Urothelium cell line (cell line): ENCODE measurements around the gene KCNH8.

Experiments used
- DNase-seq: peaks from one replicate; pipeline ENCODE4 v3.0.0; 2011; ENCODE audit warnings: low spot score, mixed read lengths
- FAIRE-seq: peaks from 2 replicates; lab custom pipeline; 2011; peaks lifted over from hg19 to GRCh38; lab: Jason Lieb, UNC

KCNH8 gene

DNA sequence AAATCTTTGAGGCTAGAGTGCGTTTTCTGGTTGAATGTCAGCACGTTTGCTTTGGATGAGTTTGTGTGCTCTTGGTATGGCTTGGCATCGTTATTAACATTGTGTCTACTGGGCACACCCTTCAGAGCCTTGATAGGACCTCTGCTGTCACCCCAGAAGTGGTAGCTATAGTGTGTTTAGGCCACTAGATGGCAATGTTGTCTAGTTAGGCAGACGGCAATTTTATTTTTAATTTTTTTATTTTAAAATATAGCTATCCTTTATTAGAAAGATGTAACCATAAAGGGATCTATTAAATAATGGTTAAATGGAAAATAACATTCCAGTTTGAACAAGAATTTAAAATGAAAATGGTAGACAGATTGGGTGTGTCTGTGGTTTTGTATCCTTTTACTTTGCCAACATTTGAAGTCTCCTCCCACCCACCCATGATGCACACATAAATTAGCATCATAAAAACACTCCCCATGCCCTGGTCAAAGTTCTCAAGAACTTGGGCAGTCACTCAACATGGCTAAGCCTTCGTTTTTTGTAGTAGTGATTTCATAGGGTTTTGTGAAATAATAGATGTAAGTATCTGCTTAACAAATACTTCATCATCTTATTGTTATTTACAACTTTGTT, 200.7 kb downstream of the KCNH8 start:
- DNase-seq (peak; percentile 53), FAIRE-seq (no peak)

DNA sequence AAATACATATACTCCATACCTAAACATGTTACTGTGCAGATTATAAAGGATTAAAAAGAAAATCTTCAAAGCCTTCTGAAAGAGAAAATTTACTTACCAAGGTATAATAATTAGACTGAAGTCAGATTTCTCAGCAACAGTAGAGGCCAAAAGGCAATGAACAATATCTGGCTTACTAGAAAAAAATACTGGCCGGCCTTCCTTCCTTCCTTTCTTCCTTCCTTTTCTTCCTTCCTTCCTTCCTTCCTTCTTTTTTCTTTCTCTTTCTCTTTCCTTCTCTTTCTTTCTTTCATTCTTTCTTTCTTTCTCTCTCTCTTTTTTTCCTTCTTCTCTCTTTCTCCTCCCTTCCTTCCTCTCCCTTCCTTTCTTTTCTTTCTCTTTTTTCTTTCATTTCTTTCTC, 209.6 kb downstream of the KCNH8 start:
- FAIRE-seq (no peak), DNase-seq (no peak)

DNA sequence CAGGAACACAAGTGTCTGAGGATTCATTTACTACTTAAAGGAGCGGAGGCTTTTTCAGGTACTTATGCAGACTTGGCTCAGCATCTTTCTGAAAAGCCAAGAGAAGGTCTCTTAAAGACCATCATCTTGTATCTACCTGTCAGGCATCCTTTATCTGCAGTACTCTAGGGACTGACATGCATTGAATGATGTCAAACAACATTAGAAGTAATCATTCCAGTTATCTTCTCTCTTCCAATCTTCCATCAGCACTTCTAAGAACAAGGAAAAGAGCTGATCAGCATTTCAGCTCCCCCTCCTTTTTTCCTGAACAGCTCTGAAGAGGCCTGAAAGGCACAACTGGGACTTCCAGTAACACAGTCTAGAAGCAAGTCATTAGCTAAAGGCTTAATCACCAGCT, 214.8 kb downstream of the KCNH8 start:
- DNase-seq (no peak), FAIRE-seq (no peak)

DNA sequence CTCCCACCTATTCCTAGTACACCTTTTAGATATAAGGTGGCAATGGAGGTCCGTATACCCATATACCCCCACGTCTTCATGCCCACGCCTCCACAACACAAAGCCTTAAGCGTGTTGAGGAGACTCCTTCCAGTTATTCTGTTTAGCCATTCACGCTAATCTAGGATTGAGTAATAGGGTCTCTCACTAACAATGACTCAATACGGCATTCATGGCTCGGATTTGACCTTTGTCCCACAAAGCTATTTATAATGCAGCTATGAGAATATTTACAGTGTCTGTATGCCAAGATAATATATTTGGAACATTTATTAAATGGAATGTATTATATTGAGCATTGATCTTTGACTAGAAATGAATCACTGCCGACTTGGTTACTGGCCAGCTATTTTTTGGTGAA, 215.8 kb downstream of the KCNH8 start:
- FAIRE-seq (no peak), DNase-seq (no peak)

DNA sequence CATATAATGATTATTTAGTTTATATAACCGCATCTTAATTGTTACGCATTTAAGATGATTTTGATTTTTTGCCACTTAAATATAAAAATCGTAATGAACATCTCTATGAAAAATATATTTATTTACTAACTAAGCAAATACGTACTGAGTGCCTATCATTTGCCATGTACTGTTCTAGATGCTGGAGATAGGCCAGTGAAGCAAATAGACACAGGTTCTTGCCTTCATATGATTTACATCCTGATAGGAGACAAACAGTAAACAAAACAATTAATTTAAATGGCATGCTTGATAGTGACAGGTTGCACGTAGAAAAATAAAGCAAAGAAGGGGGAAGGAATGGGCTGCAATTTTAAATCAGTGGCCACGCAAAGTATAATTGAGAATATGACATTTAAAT, 217.2 kb downstream of the KCNH8 start:
- FAIRE-seq (no peak), DNase-seq (no peak)

DNA sequence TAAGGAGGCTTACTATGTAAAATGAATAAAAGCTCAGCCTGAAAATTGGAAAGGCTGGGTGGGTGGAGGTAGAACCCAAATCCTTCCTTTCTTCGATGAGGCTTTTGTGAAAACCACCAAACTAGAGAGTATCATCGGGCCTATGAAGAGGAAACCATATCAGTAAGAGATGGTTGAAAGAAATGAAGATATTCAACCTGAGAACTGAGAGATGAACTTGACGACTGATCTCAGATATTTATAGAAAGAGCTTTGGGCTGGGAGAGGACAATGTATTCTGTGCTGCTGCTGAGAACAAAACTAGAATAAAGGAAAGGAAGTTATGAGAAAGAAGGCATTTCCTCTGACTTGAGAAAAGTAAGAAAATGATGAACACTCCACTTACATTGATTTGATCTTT, 236.6 kb downstream of the KCNH8 start:
- DNase-seq: no peak
- FAIRE-seq: no peak

DNA sequence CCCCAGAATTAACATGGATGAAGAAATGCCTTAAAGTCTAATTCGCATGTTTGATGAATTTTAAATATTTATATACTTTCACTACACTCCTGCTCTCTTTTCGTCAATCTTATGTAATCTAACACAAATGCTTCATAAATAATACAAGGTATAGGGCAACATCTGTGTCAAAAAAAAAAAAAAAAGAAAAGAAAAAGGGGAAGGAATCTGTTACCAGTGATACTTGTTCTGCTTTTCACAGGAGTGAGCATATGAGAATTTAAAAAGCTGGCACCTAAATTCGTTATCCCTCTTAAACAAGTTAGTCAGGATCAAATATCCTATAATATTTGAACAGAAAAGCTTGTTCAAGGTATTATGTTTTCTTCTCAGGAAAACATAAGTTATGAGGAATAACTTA, 243.8 kb downstream of the KCNH8 start:
- FAIRE-seq: no peak
- DNase-seq: no peak

DNA sequence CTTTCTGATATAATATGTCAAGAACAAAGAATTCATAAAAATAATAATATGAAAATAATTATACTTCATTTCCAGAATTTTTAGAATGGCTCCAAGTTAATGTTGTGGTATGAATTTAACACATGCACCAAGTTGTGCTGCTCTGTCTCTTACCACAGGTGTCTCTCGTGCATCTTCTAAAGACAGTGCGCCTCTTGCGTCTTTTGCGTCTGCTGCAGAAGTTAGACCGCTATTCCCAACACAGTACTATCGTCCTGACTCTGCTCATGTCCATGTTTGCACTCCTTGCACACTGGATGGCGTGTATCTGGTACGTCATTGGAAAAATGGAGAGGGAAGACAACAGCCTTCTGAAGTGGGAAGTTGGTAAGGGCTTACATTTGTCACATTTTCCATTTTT, 246.6 kb downstream of the KCNH8 start:
- FAIRE-seq: no peak
- DNase-seq: no peak

DNA sequence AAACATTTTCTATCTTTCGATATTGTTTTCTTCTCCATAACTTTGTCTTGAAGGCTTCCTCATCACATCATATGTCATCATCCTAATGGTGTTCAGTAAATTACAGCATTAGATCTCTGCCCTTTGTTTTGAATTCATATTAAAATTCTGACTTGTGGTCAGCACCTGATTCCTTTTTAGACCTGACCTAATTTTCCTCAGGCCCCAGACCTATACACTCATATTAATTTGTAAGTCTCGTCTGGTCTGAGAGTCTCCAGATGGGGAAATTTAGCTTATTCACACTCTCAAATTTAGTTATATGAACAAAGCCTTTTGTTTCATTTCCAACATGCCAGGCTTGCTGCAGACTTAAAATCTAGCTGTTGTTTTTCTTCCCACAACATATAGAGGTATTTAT, 248.4 kb downstream of the KCNH8 start:
- FAIRE-seq: no peak
- DNase-seq: no peak

DNA sequence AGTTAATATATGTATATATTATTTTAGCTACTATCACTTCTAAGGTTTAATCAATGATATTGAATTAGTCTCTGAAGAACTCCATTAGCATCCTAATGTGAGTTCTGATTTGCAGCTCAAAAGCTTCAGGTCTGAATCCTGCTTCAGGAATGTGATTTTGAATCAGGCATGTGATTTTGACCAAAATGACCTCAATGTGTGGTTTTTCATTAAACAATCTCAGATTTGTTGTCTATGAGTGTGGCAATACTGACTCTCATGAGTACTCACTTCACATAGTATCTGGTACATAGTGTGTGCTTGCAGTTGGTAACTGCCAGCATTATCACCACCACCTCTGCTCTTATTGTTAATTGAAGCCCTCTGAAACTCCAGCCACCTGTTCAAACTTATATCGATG, 251.0 kb downstream of the KCNH8 start:
- no peak for FAIRE-seq

DNA sequence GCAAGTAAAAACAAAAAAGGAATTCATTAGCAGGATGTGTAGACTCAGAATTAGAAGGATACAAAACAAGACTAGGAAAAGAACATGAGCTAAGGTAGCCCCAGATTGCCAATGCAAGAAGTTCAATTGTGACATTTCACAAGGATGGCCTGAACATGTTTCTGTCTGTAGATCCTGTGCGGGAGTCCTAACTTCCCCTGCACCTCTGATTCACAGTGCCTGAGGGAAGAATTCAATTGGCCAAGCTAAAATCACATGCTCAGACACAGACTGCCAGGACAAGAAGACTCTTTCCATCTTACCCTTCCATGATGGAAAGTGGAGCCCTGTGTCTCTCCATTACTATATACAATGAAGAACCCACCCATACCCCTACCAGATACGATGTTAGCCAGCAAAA, 251.5 kb downstream of the KCNH8 start:
- no peak for FAIRE-seq

More for the DNA sequence above, 251.0 kb downstream of the KCNH8 start:
- DNase-seq: peak; percentile 0

DNA sequence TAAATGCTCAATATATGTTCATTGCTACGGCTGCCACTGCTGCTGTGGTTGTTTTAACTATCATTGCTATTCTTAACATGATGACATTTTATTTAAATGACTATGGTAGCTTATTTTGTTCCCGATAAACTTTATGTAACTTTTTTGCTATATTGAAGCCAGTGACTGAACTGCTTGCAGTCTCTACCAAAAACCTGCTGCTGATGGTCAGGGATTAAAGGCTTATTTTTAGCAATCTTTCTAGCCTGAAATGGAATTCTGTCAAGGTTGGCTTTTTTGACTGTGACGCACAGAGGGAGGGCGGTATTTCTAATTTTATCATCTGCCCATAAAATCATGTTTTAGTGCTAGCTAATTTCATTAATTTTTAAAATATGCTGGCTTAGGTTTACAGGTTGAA, 271.8 kb downstream of the KCNH8 start:
- DNase-seq: no peak
- FAIRE-seq: no peak

More for the DNA sequence above, 251.5 kb downstream of the KCNH8 start:
- no peak for DNase-seq

DNA sequence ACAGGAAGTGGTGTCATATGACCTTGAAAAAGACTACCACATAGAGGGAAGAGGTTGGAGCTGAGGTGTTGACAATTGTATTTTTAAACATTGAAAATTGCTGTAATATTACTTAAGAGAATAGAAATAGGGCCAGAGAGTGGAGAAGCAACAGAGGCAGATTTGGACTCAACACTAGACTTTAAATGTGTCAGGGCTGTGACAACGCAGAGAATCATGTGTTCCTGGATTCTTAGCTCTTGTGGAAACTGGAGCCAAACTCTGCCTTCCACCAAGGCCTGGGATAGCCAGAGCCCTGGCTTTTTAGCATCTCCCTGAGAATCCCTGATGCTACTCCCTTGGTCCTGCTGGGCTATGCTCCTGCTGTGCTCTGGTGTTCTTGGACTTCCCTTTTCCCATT, 277.5 kb downstream of the KCNH8 start:
- no peak for DNase-seq
- FAIRE-seq: no peak

DNA sequence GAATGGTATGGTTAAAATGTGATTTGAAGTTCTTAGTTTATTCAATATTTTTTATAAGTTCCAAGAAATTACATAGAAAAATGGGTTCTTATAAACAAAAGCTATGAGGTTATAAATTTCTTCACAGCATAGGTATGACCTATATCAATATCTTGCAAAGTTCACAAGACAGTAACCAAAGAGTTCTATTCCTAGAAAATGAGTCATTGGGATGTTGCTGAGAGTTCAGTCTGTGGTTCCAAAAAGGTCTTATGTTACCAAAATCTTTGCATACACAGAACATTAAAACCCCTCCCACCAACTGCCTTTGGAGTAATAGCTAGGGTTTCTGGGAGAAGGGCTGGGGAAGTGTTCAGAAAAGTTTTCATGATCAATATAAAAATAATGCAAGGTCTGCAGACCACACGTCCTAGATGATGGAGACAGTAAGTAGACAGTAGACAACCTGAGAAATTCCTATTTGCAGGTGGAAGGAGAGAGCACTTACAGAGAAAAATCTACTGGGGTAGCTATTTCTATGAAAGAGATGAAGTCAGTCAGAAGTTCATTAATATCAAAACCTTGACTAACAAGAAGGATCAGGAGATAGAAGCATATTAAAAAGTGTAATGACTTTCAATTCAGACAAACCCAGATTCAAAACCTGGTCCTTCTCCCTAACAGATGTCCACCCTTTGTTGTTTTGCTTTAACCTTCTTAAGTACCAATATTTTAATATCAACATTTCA, 279.3 kb downstream of the KCNH8 start:
- FAIRE-seq: no peak

DNA sequence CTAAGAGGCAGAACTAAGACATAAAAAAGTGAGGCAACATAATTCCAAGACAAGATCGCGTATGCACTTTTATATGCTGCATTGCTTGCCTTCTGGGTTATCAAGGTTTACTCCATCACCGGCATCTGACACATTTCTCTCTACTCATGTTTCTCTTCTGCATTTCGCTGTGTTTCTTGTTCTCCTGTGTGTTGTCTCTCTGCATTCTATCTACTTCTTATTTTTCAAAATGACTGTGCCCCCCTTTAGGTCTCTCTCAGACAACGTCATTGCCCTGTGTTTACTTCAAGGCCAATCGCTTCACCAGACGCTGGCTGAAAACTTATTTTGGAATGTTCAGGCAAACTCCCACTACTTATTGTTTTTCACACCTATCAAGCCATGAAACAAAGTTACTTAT, 280.4 kb downstream of the KCNH8 start:
- DNase-seq (no peak), FAIRE-seq (no peak)

More for the DNA sequence above, 279.3 kb downstream of the KCNH8 start:
- no peak for DNase-seq

DNA sequence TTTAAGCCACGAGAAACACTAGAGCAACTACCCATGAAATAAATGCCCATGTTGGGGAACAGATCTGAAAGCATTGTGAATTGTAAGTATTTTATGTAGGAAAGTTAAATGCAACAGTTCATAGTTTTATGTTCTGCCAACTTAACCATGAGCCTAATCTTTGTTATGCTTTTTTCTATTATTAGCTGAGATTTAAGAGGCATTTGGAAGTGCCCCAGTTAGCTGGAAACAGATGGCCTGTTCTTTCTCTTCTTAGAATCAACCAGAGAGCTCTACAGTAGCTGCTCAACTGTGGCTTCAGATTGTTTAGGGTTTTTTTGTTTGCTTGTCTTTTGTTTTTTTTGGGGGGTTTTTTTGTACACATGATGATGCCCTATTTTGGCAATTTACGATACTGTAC, 284.4 kb downstream of the KCNH8 start:
- DNase-seq (no peak), FAIRE-seq (no peak)

DNA sequence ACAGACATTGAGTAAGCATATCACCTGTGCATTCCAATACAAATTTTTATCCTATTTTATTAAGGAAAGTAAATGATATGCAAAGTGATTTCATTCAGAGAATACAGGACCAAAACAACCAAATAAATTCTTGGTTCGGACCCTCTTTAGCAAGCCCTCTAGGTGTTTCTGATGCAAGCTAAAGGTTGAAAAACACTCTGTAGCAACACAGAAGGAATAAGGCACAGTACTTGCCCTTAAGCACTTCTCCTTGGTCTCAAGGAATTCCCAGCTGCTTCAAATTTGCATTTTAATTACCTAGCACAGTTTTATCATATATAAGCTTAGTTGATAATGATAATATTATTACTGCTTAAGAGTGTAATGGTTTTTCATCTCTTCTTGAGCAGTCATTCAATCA, 288.4 kb downstream of the KCNH8 start:
- DNase-seq (no peak), FAIRE-seq (no peak)

DNA sequence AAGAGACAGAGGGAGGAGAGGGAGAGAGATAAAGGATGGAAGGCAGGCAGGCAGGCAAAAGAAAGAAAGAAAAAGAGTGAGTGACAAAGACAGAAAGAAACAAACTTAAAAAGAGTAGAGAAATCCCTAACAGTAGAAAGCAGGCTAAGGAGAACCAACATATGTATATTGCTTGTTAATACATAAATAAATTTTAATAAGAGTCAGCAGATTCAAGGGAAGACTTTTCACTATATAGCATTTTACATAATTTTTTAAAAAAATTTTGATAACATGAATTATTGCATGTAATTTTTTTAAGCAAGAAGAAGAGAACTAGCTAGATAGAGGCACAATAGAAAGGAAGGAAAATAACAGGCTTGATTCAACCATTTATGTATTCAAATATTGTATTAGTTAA, 291.6 kb downstream of the KCNH8 start:
- FAIRE-seq (no peak), DNase-seq (no peak)

DNA sequence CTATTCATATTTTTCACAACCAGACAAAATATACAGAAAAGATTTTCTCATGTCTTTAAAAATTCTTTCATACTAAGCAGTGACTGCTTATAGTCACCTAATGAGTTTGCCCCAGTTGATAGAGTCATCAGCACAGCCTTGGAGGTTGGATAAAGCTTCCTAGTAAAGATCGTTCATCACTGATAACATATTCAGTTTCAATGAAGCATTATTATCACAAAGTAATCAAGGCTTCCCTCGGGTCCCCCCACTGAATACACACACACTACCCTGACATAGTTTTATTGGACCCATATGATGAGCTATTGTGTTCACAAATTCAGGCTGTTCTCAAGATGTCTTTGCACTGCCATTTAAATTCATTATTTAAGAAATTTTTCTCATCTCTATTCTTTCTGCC, 297.8 kb downstream of the KCNH8 start:
- FAIRE-seq (no peak), DNase-seq (no peak)

DNA sequence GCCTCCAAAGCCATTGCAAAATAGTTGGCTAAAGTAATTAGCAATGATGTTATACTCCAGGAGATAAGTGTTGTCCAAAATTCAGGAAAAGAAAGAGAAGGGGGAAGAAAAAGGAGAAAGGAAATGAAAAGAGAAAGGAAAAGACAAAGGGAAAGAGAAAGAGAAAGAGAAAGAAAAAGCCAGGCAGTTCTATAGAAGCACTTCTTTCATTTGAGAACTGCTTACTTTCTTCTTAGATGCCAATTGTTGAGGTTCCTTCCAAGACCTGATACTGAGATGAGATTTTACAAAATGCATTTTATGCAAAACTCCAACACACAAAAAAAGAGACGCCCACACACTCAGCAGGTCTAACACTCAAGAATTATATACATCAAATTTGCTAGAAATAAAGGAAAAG, 298.4 kb downstream of the KCNH8 start:
- DNase-seq (no peak), FAIRE-seq (no peak)

DNA sequence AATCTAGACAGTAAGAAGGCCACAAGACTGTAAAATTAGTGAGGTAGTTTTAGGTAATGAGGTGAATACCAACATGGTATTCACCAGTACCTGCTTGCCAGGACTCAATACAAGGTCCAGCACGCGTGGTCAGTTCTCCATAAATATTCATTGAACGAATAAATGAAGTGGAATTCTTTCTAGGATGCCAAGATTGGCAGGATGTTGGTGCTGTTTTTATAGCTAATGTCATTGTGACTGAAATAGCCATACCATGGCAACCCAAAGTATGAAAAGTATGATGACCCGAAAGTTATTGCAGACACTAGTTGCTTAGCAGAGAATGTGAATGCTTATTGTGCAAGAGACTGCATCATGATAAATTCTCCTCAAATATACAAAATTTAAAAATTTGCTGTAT, 307.2 kb downstream of the KCNH8 start:
- no peak for FAIRE-seq
- no peak for DNase-seq

DNA sequence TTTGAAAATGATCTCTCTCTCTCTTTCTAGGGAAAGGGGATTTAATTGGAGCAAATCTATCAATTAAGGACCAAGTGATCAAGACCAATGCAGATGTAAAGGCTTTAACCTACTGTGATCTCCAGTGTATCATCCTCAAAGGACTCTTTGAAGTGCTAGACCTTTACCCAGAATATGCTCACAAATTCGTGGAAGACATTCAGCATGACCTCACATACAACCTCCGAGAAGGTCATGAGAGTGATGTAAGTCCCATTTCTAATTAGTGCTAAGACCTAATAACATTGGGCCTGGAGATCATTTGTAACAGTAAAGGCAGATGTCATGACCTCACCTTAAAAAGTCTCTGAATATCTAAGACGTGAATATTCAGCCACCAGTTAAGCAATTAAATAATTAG, 308.4 kb downstream of the KCNH8 start:
- FAIRE-seq (no peak), DNase-seq (no peak)

DNA sequence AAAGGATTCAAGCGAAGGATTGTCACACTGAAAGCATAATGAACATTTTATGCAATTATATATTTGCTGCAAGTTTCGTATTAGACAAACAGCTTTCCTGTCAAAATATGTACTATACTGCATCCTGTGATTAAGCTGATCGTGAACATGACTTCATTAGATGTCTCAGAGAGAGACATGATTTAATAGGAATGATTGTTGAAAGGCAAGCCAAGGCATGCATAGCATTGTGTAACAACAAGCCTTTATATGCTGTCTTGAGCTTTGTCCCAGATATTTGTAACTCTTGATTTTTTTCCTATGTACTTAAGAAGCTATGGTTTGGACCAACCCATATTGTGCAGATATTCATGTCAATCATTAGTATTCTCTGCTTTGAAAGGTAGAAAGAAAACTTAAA, 309.1 kb downstream of the KCNH8 start:
- FAIRE-seq (no peak), DNase-seq (no peak)
